ENCODE measurements around the gene LYPD5.

LYPD5 gene

DNA sequence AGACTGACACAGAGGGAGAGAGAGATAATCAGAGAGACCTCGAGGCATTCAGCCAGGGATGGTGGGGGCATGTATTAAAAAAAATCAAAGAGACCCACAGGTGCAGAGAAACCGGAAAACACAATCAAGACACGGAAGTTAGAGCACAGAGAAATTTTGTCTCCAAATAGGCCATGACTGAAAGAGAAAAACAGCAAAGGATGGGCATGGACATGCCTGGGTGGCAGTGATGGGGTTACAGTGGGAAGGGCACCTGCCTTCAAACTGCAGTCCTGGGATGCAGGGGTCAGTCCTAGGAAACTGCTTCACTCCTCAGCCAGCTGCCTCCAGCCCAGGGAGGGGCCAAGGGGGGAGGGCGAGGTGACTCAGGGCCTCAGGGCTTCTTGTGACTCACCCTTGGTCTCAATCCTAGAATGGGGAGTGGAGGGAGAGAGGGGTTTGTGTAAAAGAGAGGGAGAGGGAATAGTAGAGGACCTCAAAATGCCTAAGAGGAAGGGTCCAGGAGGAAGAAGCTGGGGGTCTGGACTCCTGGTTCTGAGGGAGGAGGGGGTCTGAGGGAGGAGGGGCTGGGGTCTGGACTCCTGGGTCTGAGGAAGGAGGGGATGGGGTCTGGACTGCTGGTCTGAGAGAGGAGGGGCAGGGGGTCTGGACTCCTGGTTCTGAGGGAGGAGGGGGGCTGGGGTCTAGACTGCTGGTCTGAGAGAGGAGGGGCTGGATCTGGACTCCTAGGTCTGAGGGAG is 17.8 kb downstream of the LYPD5 start:
- Histone ChIP-seq H3K9ac (ENCODE audit: low read length) (peak overlapping the region; percentile 60), H3K27ac (ENCODE audit: low read depth, low read length, poor library complexity, severe bottlenecking) (peak overlapping the region; percentile 98), H2AFZ (ENCODE audit: low read length) (peak overlapping the region; percentile 8; the same call in 1 of the 2 replicates)

GRCh38 chr19:43783636-43784035 is 18.6 kb downstream of the LYPD5 start:
- TF ChIP-seq EZH2 (IDR thresholded peaks at IDR 0.05; ENCODE audit: borderline replicate concordance, low read length): no peak
- no peak for TF ChIP-seq CTCF (IDR thresholded peaks at IDR 0.05; ENCODE audit: low read length)
- Histone ChIP-seq H3K4me3 (ENCODE audit: low read depth, low read length, poor library complexity, severe bottlenecking) (peak overlapping the region; percentile 38), H2AFZ (ENCODE audit: low read length) (no peak overlapping the region), H3K9ac (ENCODE audit: low read length) (peak overlapping the region; percentile 60), H3K9me2 (ENCODE audit: low read depth, low read length) (no peaks in the 10 kb centered on the region), H3K4me1 (ENCODE audit: insufficient read depth, low read length, severe bottlenecking) (peaks cover 63% of the 10 kb centered on the region), H3K79me2 (ENCODE audit: insufficient read depth, low read length) (no peaks in the 10 kb centered on the region), H3K36me3 (ENCODE audit: insufficient read depth, low read length) (no peaks in the 10 kb centered on the region), H3K4me2 (ENCODE audit: low read length) (peak overlapping the region; percentile 73), H3K27ac (ENCODE audit: low read depth, low read length, poor library complexity, severe bottlenecking) (peak overlapping the region; percentile 98), H4K20me1 (ENCODE audit: insufficient read depth, low read length) (no peaks in the 10 kb centered on the region), H3K9me3 (ENCODE audit: low read length) (no peaks in the 10 kb centered on the region), H3F3A (ENCODE audit: insufficient read depth, low read length) (peaks cover 3% of the 10 kb centered on the region; the same call in 1 of the 2 replicates), H3K27me3 (ENCODE audit: insufficient read depth, low read length) (no peaks in the 10 kb centered on the region)

More for the DNA sequence above, 17.8 kb downstream of the LYPD5 start:
- Histone ChIP-seq H4K20me1 (ENCODE audit: insufficient read depth, low read length) (no peaks in the 10 kb centered on the region), H3K9me3 (ENCODE audit: low read length) (no peaks in the 10 kb centered on the region), H3K4me2 (ENCODE audit: low read length) (peak overlapping the region; percentile 73), H3K9me2 (ENCODE audit: low read depth, low read length) (no peaks in the 10 kb centered on the region), H3K36me3 (ENCODE audit: insufficient read depth, low read length) (no peaks in the 10 kb centered on the region), H3F3A (ENCODE audit: insufficient read depth, low read length) (peaks cover 3% of the 10 kb centered on the region; the same call in 1 of the 2 replicates), H3K79me2 (ENCODE audit: insufficient read depth, low read length) (no peaks in the 10 kb centered on the region), H3K27me3 (ENCODE audit: insufficient read depth, low read length) (no peaks in the 10 kb centered on the region), H3K4me1 (ENCODE audit: insufficient read depth, low read length, severe bottlenecking) (peaks cover 55% of the 10 kb centered on the region), H3K4me3 (ENCODE audit: low read depth, low read length, poor library complexity, severe bottlenecking) (peak overlapping the region; percentile 38)
- no peak for TF ChIP-seq CTCF (IDR thresholded peaks at IDR 0.05; ENCODE audit: low read length)

DNA sequence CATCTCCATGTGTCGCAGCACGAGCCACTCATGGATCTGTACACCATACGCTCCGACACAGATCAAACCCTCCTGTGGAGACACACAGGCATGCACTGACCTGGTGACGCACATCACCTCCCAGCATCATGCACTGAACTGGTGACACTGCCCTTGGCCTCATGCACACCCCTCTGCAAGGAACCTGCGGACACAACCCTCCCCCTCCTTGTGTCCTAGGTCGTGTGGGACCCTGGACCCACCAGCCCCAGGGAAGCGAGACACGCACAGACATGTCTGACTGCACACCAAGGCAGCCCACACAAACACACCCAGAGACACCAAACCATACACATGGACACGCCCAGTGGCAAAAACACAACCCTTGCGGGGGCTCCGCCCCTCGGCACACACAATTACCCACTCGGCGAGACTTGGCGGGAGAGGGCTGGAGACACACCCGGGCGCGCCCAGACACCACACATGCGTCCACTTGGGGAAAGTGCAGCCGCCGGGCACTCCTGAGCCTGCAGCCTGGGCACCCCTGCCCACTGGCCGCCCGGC is 19.5 kb downstream of the LYPD5 start:
- peak overlapping the region; percentile 70 for H3K4me3 ChIP-seq (ENCODE audit: low read depth, low read length, poor library complexity, severe bottlenecking)
- H3F3A ChIP-seq (ENCODE audit: insufficient read depth, low read length): peaks cover 3% of the 10 kb centered on the region; the same call in 1 of the 2 replicates
- no peaks in the 10 kb centered on the region for H4K20me1 ChIP-seq (ENCODE audit: insufficient read depth, low read length)
- no peaks in the 10 kb centered on the region for H3K9me3 ChIP-seq (ENCODE audit: low read length)
- H3K27ac ChIP-seq (ENCODE audit: low read depth, low read length, poor library complexity, severe bottlenecking): peak overlapping the region; percentile 98
- H3K9ac ChIP-seq (ENCODE audit: low read length): peak overlapping the region; percentile 16
- no peak overlapping the region for H2AFZ ChIP-seq (ENCODE audit: low read length)
- no peaks in the 10 kb centered on the region for H3K79me2 ChIP-seq (ENCODE audit: insufficient read depth, low read length)
- no peaks in the 10 kb centered on the region for H3K9me2 ChIP-seq (ENCODE audit: low read depth, low read length)
- TF ChIP-seq EZH2 (IDR thresholded peaks at IDR 0.05; ENCODE audit: borderline replicate concordance, low read length): no peak
- no peak for TF ChIP-seq CTCF (IDR thresholded peaks at IDR 0.05; ENCODE audit: low read length)
- H3K4me2 ChIP-seq (ENCODE audit: low read length): peak overlapping the region; percentile 85
- H3K4me1 ChIP-seq (ENCODE audit: insufficient read depth, low read length, severe bottlenecking): peaks cover 72% of the 10 kb centered on the region
- no peaks in the 10 kb centered on the region for H3K36me3 ChIP-seq (ENCODE audit: insufficient read depth, low read length)
- H3K27me3 ChIP-seq (ENCODE audit: insufficient read depth, low read length): no peaks in the 10 kb centered on the region
